AG09309 (cell line): ENCODE data around the gene WFIKKN2.

Experiments used
- DNase-seq: peaks from one replicate; pipeline ENCODE4 v3.0.0-alpha.2; 2010; ENCODE audit warnings: low read depth
- H3K4me3 ChIP-seq: 2 replicates; pipeline ENCODE4 v1.5.1; 2011; ENCODE audit warnings: mild to moderate bottlenecking, low read depth, low read length, moderate library complexity; ENCODE audit not compliant: control insufficient read depth
- TF ChIP-seq, protein P1 (sequence below): IDR thresholded peaks from 2 replicates; pipeline ENCODE4 v1.5.1; 2011; ENCODE audit warnings: mild to moderate bottlenecking, low read depth, low read length, inconsistent platforms; ENCODE audit not compliant: insufficient read depth, control insufficient read depth; ENCODE audit errors: missing control alignments

WFIKKN2 gene

DNA sequence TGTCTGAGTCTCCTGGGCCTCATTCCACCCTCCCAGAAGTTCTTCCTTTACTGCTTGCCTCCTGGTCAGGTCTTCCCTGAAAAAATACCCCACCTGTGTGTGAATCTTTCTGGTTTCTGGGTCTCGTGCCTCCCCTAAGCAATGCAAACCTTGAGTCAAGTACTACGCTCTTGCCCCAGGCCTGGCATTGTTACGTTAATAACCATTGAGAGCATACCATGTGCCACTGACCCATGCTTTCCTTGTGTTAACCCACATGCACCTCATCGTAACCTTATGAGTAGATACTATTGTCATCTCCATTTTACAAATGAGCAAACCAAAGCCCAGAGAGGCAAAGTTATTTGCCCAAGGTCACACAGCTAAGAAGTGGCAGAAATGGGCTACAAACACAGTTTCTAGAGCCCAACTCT is 56.2 kb downstream of the WFIKKN2 start:
- H3K4me3 ChIP-seq = no peak overlapping the region
- DNase-seq = no peak
- TF ChIP-seq, protein P1, sequence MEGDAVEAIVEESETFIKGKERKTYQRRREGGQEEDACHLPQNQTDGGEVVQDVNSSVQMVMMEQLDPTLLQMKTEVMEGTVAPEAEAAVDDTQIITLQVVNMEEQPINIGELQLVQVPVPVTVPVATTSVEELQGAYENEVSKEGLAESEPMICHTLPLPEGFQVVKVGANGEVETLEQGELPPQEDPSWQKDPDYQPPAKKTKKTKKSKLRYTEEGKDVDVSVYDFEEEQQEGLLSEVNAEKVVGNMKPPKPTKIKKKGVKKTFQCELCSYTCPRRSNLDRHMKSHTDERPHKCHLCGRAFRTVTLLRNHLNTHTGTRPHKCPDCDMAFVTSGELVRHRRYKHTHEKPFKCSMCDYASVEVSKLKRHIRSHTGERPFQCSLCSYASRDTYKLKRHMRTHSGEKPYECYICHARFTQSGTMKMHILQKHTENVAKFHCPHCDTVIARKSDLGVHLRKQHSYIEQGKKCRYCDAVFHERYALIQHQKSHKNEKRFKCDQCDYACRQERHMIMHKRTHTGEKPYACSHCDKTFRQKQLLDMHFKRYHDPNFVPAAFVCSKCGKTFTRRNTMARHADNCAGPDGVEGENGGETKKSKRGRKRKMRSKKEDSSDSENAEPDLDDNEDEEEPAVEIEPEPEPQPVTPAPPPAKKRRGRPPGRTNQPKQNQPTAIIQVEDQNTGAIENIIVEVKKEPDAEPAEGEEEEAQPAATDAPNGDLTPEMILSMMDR = no peak
